Prostate gland (tissue), 2 donors: ENCODE results near the gene MAGEB17.

ENCODE experiments used
- CTCF ChIP-seq, 4 experiments: fragments of 200-600 bp in 2 of 4; fragments of 450-650 bp in 2 of 4; sonication (generic) in 2 of 4; IDR thresholded peaks; 1 replicate in 3 of 4; 2 replicates in 1 of 4; pipeline ENCODE4 v1.5.1; 2016 to 2019; ENCODE audit warnings: antibody characterized with exemption in 4 of 4, mild to moderate bottlenecking in 2 of 4, moderate library complexity in 2 of 4
- POLR2A ChIP-seq: fragments of 450-650 bp; IDR thresholded peaks from one replicate; pipeline ENCODE4 v1.6.1; 2016; ENCODE audit warnings: antibody characterized with exemption, mild to moderate bottlenecking
- POLR2AphosphoS5 ChIP-seq: sonication (generic); formaldehyde crosslinking; IDR thresholded peaks from one replicate; pipeline ENCODE4 v1.6.1; 2017; ENCODE audit warnings: antibody characterized with exemption

- no peak for TF ChIP-seq CTCF (IDR thresholded peaks at IDR 0.05)
- no peak for TF ChIP-seq POLR2A
- no peak for TF ChIP-seq POLR2AphosphoS5
Observed at GRCh38 chrX:16172391-16172790, 5.1 kb downstream of the MAGEB17 start.
